Liver (tissue), 9 donors: Measurements from ENCODE around the gene TUBB4A. TPM values are rescaled to one million over a fixed set of nuclear protein-coding genes. Genes with fewer than 3 reads are reported as not detected.

ENCODE experiments used
- DNase-seq: peaks from one replicate; pipeline ENCODE4 v3.0.0-alpha.2; 2017; ENCODE audit warnings: low spot score
- H3K27ac ChIP-seq, 2 donors: one replicate each; pipeline ENCODE4 v1.7.0; 2013; ENCODE audit warnings: inconsistent platforms in 2 of 2, low read length in 2 of 2, control low read depth in 1 of 2, low read depth in 1 of 2, mild to moderate bottlenecking in 1 of 2
- H3K27me3 ChIP-seq, 4 donors: one replicate each; pipeline versions ENCODE4 v1.6.1 to v1.7.0; 2013; ENCODE audit warnings: low read length in 3 of 4, inconsistent platforms in 1 of 4, mild to moderate bottlenecking in 1 of 4, moderate library complexity in 1 of 4; ENCODE audit not compliant: control insufficient read depth in 4 of 4, insufficient read depth in 4 of 4
- H3K36me3 ChIP-seq, 4 donors: one replicate each; pipeline versions ENCODE4 v1.6.1 to v1.7.0; 2013; ENCODE audit warnings: low read length in 3 of 4, mild to moderate bottlenecking in 3 of 4, low read depth in 1 of 4, moderate library complexity in 1 of 4; ENCODE audit not compliant: control insufficient read depth in 4 of 4, insufficient read depth in 3 of 4
- H3K4me1 ChIP-seq, 4 donors: one replicate each; pipeline versions ENCODE4 v1.6.1 to v1.7.0; 2013; ENCODE audit warnings: low read length in 3 of 4, mild to moderate bottlenecking in 3 of 4, moderate library complexity in 1 of 4; ENCODE audit not compliant: control insufficient read depth in 4 of 4, insufficient read depth in 4 of 4
- H3K4me3 ChIP-seq, 3 donors: one replicate each; pipeline versions ENCODE4 v1.6.1 to v1.7.0; 2013; ENCODE audit warnings: low read length in 3 of 3, control low read depth in 1 of 3, low read depth in 1 of 3, mild to moderate bottlenecking in 1 of 3
- H3K9ac ChIP-seq, 2 donors: one replicate each; pipeline ENCODE4 v1.7.0; 2013; ENCODE audit warnings: low read length in 2 of 2, mild to moderate bottlenecking in 2 of 2, moderate library complexity in 2 of 2, control low read depth in 1 of 2, low read depth in 1 of 2
- H3K9me3 ChIP-seq, 4 donors: one replicate each; pipeline versions ENCODE4 v1.6.1 to v1.7.0; 2013; ENCODE audit warnings: low read length in 3 of 4; ENCODE audit not compliant: control insufficient read depth in 4 of 4
- FOXA1 ChIP-seq: IDR thresholded peaks from 2 replicates; pipeline ENCODE4 v1.6.1; 2016; ENCODE audit warnings: antibody characterized with exemption
- FOXA2 ChIP-seq: IDR thresholded peaks from 2 replicates; pipeline ENCODE4 v1.6.1; 2016; ENCODE audit warnings: antibody characterized with exemption
- HNF4A ChIP-seq, 2 donors: conservative IDR thresholded peaks; 2 replicates each; pipeline ENCODE4 v1.6.1; 2016; ENCODE audit warnings: antibody characterized with exemption in 2 of 2, mild to moderate bottlenecking in 2 of 2
- JUND ChIP-seq, 2 donors: IDR thresholded peaks; 2 replicates each; pipeline ENCODE4 v1.6.1; 2016; ENCODE audit warnings: antibody characterized with exemption in 2 of 2
- NR2F2 ChIP-seq: IDR thresholded peaks from 2 replicates; pipeline ENCODE4 v1.6.1; 2016; ENCODE audit warnings: antibody characterized with exemption
- RXRA ChIP-seq, 2 donors: IDR thresholded peaks; 2 replicates each; pipeline ENCODE4 v1.6.1; 2017 to 2018; ENCODE audit warnings: antibody characterized with exemption in 2 of 2, mild to moderate bottlenecking in 1 of 2
- SP1 ChIP-seq: IDR thresholded peaks from 2 replicates; pipeline ENCODE4 v1.6.1; 2018; ENCODE audit warnings: antibody characterized with exemption, mild to moderate bottlenecking
- TAF1 ChIP-seq: conservative IDR thresholded peaks from 2 replicates; pipeline ENCODE4 v1.6.1; 2016; ENCODE audit warnings: antibody characterized with exemption, mild to moderate bottlenecking
- WGBS: extraction: QIAGEN DNeasy Blood & Tissue Kit; methylation state at CpG from one replicate; pipeline ENCODE4 v1.1.7; 2013; 5-methylcytosine and 5-hydroxymethylcytosine counted together
- polyA plus RNA-seq, 2 donors: library from polyadenylated mRNA; stranded (reverse) in 1 of 2; unstranded in 1 of 2; fragments of 200-250 nt in 1 of 2; fragments of >200 nt in 1 of 2; fragmentation: Nextera tagmentation in 1 of 2; extraction: Ambion mirVana in 1 of 2; gene quantifications; one replicate each; pipeline versions ENCODE4 v1.2.1 to v1.2.3, GENCODE V29; 2013 to 2015
- total RNA-seq, 2 donors: library from RNA; depleted of rRNA; stranded (reverse); fragments of >200 nt; gene quantifications; one replicate each; pipeline ENCODE4 v1.2.3, GENCODE V29; 2014
- TF ChIP-seq, protein P1 (sequence below): IDR thresholded peaks from 2 replicates; pipeline ENCODE4 v1.6.1; 2016; ENCODE audit warnings: antibody characterized with exemption
- TF ChIP-seq, protein P2 (sequence below): fragments of 150-350 bp; IDR thresholded peaks from 2 replicates; pipeline ENCODE4 v1.5.1; 2017; ENCODE audit warnings: improper control_type of control experiment, low read depth, low read length; ENCODE audit not compliant: missing input control
- TF ChIP-seq, protein P3 (sequence below): IDR thresholded peaks from 2 replicates; pipeline ENCODE4 v1.6.1; 2016; ENCODE audit warnings: antibody characterized with exemption, mild to moderate bottlenecking
- TF ChIP-seq, protein P4 (sequence below): IDR thresholded peaks from 2 replicates; pipeline ENCODE4 v1.6.1; 2016; ENCODE audit warnings: antibody characterized with exemption
- TF ChIP-seq, protein P5 (sequence below): IDR thresholded peaks from 2 replicates; pipeline ENCODE4 v1.6.1; 2016; ENCODE audit warnings: antibody characterized with exemption
- donor health status: healthy.
- donor health status: healthy.
- donor health status: healthy.
- donor health status: healthy.
- donor health status: healthy.

TUBB4A gene
- total and polyA plus RNA-seq, 4 donors = 0.25 to 1.9 (median 0.96) TPM

DNA sequence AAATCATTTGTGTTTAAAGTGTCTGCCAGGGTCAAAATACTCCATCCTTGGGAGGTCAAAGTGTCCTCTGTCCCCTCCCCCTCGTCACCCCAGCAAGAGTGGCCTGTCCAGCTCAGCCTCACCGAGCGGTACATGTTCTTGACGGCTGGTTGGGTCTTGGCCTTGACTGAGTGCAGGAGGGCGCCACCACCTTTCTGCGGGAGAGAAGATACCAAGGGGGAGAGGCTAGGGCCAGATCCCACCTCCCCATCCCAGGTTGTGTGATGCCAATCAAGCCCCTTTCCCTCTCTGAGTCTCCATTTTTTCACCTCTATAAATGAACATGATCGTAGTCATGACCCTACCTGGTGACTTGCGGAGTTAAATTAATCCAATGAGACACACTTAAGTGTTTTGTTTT is 31.9 kb downstream of the TUBB4A start:
- no peak for DNase-seq
- Histone ChIP-seq H3K9me3 (no peaks in the 10 kb centered on the region), H3K4me1 (peaks cover 0 to 3% (median under 1%) of the 10 kb centered on the region in 4 donors), H3K36me3 (peaks cover 3 to 9% (median 5%) of the 10 kb centered on the region in 4 donors), H3K27me3 (no peaks in the 10 kb centered on the region), H3K9ac (no peak overlapping the region), H3K4me3 (no peak overlapping the region), H3K27ac (no peak overlapping the region)
- 88% methylated on average over 8 of the region's 8 CpGs for WGBS
- TF ChIP-seq, protein P1, sequence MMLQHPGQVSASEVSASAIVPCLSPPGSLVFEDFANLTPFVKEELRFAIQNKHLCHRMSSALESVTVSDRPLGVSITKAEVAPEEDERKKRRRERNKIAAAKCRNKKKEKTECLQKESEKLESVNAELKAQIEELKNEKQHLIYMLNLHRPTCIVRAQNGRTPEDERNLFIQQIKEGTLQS = no peak
- TF ChIP-seq, protein P2, sequence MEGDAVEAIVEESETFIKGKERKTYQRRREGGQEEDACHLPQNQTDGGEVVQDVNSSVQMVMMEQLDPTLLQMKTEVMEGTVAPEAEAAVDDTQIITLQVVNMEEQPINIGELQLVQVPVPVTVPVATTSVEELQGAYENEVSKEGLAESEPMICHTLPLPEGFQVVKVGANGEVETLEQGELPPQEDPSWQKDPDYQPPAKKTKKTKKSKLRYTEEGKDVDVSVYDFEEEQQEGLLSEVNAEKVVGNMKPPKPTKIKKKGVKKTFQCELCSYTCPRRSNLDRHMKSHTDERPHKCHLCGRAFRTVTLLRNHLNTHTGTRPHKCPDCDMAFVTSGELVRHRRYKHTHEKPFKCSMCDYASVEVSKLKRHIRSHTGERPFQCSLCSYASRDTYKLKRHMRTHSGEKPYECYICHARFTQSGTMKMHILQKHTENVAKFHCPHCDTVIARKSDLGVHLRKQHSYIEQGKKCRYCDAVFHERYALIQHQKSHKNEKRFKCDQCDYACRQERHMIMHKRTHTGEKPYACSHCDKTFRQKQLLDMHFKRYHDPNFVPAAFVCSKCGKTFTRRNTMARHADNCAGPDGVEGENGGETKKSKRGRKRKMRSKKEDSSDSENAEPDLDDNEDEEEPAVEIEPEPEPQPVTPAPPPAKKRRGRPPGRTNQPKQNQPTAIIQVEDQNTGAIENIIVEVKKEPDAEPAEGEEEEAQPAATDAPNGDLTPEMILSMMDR = no peak
- no peak for TF ChIP-seq FOXA2
- TF ChIP-seq, protein P3, sequence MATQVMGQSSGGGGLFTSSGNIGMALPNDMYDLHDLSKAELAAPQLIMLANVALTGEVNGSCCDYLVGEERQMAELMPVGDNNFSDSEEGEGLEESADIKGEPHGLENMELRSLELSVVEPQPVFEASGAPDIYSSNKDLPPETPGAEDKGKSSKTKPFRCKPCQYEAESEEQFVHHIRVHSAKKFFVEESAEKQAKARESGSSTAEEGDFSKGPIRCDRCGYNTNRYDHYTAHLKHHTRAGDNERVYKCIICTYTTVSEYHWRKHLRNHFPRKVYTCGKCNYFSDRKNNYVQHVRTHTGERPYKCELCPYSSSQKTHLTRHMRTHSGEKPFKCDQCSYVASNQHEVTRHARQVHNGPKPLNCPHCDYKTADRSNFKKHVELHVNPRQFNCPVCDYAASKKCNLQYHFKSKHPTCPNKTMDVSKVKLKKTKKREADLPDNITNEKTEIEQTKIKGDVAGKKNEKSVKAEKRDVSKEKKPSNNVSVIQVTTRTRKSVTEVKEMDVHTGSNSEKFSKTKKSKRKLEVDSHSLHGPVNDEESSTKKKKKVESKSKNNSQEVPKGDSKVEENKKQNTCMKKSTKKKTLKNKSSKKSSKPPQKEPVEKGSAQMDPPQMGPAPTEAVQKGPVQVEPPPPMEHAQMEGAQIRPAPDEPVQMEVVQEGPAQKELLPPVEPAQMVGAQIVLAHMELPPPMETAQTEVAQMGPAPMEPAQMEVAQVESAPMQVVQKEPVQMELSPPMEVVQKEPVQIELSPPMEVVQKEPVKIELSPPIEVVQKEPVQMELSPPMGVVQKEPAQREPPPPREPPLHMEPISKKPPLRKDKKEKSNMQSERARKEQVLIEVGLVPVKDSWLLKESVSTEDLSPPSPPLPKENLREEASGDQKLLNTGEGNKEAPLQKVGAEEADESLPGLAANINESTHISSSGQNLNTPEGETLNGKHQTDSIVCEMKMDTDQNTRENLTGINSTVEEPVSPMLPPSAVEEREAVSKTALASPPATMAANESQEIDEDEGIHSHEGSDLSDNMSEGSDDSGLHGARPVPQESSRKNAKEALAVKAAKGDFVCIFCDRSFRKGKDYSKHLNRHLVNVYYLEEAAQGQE = no peak
- TF ChIP-seq, protein P4, sequence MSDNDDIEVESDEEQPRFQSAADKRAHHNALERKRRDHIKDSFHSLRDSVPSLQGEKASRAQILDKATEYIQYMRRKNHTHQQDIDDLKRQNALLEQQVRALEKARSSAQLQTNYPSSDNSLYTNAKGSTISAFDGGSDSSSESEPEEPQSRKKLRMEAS = no peak

DNA sequence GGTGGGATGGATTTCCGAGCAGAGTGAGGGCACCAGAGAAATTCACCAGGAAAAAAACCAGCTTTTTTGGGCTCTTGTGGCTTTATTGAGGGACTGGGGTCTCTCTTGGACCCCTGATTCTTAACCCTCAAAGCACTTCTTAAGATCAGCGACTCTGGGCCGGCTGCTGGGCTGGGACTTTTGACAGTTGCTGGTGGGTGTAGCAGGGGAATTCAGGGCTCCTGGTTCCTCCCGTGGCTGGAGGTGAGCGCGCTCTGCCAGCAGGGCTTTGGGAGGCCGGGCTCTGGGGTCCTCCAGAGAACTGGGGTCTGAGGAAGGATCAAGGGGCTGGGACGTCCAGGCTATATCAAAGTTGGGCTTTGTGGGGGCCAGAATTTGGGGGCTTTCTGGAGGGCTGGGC is 34.7 kb downstream of the TUBB4A start:
- H3K36me3 ChIP-seq = peaks cover 3 to 9% (median 5%) of the 10 kb centered on the region in 4 donors
- DNase-seq = no peak
- H3K27me3 ChIP-seq = no peaks in the 10 kb centered on the region
- WGBS = 89% methylated on average over 8 of the region's 8 CpGs
- TF ChIP-seq RXRA (IDR thresholded peaks at IDR 0.05) (no peak), HNF4A (conservative IDR thresholded peaks at IDR 0.05) (no peak), NR2F2 (no peak), SP1 (no peak), TAF1 (no peak), JUND (IDR thresholded peaks at IDR 0.05) (no peak), FOXA1 (no peak)
- TF ChIP-seq, protein P5, sequence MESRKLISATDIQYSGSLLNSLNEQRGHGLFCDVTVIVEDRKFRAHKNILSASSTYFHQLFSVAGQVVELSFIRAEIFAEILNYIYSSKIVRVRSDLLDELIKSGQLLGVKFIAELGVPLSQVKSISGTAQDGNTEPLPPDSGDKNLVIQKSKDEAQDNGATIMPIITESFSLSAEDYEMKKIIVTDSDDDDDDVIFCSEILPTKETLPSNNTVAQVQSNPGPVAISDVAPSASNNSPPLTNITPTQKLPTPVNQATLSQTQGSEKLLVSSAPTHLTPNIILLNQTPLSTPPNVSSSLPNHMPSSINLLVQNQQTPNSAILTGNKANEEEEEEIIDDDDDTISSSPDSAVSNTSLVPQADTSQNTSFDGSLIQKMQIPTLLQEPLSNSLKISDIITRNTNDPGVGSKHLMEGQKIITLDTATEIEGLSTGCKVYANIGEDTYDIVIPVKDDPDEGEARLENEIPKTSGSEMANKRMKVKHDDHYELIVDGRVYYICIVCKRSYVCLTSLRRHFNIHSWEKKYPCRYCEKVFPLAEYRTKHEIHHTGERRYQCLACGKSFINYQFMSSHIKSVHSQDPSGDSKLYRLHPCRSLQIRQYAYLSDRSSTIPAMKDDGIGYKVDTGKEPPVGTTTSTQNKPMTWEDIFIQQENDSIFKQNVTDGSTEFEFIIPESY = no peak
- TF ChIP-seq, protein P2 = no peak
- TF ChIP-seq, protein P3 = no peak
- TF ChIP-seq, protein P1 = no peak
- TF ChIP-seq, protein P4 = no peak
- no peak overlapping the region for H3K27ac ChIP-seq
- no peak overlapping the region for H3K4me3 ChIP-seq
- H3K4me1 ChIP-seq = peaks cover 0 to 10% (median 6%) of the 10 kb centered on the region in 4 donors
- H3K9me3 ChIP-seq = no peaks in the 10 kb centered on the region
- no peak overlapping the region for H3K9ac ChIP-seq
